ENCODE measurements around the gene CASTOR2.

- TF ChIP-seq CTCF (IDR thresholded peaks at IDR 0.05) = no peak
- TF ChIP-seq POLR2A (IDR thresholded peaks at IDR 0.05) = no peak
Measured at GRCh38 chr7:75018570-75019364, 54.3 kb downstream of the CASTOR2 start.

Data from adrenal gland (tissue), 5 donors.